Uterus (tissue), 2 donors: ENCODE measurements around the gene CD151.

ENCODE experiments used
- POLR2A ChIP-seq, 2 donors: fragments of 450-650 bp; IDR thresholded peaks; one replicate each; pipeline ENCODE4 v1.6.1; 2016; ENCODE audit warnings: antibody characterized with exemption in 2 of 2, mild to moderate bottlenecking in 1 of 2, moderate library complexity in 1 of 2
- TF ChIP-seq, protein P1 (sequence below), 4 experiments: fragments of 200-600 bp in 2 of 4; fragments of 450-650 bp in 2 of 4; sonication (generic) in 2 of 4; IDR thresholded peaks; one replicate each; pipeline ENCODE4 v1.5.1; 2016 to 2019; ENCODE audit warnings: antibody characterized with exemption in 4 of 4, mild to moderate bottlenecking in 2 of 4, moderate library complexity in 1 of 4

DNA sequence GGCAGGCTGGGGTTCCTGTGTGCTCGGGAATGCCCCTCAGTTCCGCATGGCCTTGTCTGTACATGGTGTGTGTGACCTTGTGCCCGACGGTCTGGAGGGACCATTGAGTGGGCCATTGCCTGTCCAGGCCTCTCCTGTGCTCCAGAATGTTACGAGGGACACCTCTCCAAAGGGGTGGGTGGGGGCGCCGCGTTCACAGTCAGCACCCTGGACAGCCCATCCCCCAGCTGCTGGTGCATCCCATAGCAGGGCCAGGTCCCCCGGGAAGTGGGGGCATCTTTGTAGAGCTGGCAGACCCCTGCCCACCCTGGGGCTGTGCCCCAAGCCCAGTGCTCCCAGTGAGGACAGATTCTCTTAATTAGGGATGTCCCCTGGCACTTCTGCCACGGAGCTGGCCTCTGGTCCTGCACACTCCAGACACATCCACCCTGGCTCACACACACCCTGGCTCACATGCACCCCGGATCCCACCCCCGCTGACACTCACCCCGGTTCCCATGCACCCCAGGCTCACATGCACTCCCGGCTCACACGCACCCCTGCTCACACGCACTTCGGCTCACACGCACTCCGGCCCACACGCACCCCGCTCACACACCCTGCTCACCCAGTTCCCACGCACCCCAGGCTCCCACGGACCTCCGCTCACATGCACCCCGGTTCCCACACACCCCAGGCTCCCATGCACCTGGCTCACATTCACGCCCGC is 25.5 kb downstream of the CD151 start:
- TF ChIP-seq, protein P1, sequence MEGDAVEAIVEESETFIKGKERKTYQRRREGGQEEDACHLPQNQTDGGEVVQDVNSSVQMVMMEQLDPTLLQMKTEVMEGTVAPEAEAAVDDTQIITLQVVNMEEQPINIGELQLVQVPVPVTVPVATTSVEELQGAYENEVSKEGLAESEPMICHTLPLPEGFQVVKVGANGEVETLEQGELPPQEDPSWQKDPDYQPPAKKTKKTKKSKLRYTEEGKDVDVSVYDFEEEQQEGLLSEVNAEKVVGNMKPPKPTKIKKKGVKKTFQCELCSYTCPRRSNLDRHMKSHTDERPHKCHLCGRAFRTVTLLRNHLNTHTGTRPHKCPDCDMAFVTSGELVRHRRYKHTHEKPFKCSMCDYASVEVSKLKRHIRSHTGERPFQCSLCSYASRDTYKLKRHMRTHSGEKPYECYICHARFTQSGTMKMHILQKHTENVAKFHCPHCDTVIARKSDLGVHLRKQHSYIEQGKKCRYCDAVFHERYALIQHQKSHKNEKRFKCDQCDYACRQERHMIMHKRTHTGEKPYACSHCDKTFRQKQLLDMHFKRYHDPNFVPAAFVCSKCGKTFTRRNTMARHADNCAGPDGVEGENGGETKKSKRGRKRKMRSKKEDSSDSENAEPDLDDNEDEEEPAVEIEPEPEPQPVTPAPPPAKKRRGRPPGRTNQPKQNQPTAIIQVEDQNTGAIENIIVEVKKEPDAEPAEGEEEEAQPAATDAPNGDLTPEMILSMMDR (IDR thresholded peaks at IDR 0.05): no peak
- TF ChIP-seq POLR2A (IDR thresholded peaks at IDR 0.05): no peak
